ENCODE measurements around the gene NOP53. TPM values are rescaled to one million over a fixed set of nuclear protein-coding genes. Genes with fewer than 3 reads are reported as not detected.

The NOP53 gene
- total and polyA plus RNA-seq, 2 of the 13 experiments (the other 11 are each of a cell fraction or from before 2014, with no cell fraction given) = 53.9 to 141 TPM

DNA sequence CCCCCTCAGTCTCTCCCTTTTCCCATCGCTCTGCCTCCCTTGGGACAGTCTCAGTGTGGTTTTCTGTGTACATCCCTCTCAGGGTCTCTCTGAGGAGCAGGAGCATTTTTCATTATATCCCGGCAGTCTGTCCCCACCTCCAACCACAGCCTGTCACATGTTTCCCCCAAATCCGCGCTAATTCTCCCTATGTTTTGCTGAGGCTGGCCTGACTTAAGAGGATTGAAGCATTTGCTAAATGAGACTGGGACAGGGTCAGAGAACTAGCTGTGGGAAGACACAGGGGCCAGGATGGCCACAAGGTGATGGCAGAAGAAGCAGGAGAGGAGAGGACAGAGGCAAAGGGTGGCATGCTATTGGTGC, 53.5 kb downstream of the NOP53 start:
- no peak for ATAC-seq
- 32% methylated on average over 4 of the region's 4 CpGs for WGBS (ENCODE audit: low lambda C conversion rate)
- in situ Hi-C loops (cut with HindIII; ENCODE audit: extremely low pct_ligation_motif_present, low pct_unique_long_range_greater_than_20kb) = no loop called here

More for the DNA sequence above, 53.5 kb downstream of the NOP53 start:
- no peak overlapping the region for H3K4me3 ChIP-seq (replicated peaks in 1 of 3; ENCODE audit: insufficient read depth in 1 of 3, low read depth in 2 of 3, low read length in 3 of 3)
- DNase-seq (ENCODE audit: low spot score) (no peak), FAIRE-seq (no peak)
- no peak for TF ChIP-seq ZNF652 (CRISPR knock-in tag; IDR thresholded peaks at IDR 0.05; ENCODE audit: borderline replicate concordance, low read depth)
- TF ChIP-seq, protein P1, sequence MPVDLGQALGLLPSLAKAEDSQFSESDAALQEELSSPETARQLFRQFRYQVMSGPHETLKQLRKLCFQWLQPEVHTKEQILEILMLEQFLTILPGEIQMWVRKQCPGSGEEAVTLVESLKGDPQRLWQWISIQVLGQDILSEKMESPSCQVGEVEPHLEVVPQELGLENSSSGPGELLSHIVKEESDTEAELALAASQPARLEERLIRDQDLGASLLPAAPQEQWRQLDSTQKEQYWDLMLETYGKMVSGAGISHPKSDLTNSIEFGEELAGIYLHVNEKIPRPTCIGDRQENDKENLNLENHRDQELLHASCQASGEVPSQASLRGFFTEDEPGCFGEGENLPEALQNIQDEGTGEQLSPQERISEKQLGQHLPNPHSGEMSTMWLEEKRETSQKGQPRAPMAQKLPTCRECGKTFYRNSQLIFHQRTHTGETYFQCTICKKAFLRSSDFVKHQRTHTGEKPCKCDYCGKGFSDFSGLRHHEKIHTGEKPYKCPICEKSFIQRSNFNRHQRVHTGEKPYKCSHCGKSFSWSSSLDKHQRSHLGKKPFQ (CRISPR knock-in tag; IDR thresholded peaks at IDR 0.05; ENCODE audit: insufficient replicate concordance) = no peak
- TF ChIP-seq ZNF234 (CRISPR knock-in tag; conservative IDR thresholded peaks at IDR 0.05) = no peak
- no peak for TF ChIP-seq MZF1 (CRISPR knock-in tag; IDR thresholded peaks at IDR 0.05; ENCODE audit: borderline replicate concordance)
- TF ChIP-seq NFIB (CRISPR knock-in tag; IDR thresholded peaks at IDR 0.05; ENCODE audit: borderline replicate concordance) = no peak
- TF ChIP-seq, protein P2, sequence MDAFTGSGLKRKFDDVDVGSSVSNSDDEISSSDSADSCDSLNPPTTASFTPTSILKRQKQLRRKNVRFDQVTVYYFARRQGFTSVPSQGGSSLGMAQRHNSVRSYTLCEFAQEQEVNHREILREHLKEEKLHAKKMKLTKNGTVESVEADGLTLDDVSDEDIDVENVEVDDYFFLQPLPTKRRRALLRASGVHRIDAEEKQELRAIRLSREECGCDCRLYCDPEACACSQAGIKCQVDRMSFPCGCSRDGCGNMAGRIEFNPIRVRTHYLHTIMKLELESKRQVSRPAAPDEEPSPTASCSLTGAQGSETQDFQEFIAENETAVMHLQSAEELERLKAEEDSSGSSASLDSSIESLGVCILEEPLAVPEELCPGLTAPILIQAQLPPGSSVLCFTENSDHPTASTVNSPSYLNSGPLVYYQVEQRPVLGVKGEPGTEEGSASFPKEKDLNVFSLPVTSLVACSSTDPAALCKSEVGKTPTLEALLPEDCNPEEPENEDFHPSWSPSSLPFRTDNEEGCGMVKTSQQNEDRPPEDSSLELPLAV (CRISPR knock-in tag; conservative IDR thresholded peaks at IDR 0.05; ENCODE audit: low read depth) = no peak
- TF ChIP-seq, protein P3, sequence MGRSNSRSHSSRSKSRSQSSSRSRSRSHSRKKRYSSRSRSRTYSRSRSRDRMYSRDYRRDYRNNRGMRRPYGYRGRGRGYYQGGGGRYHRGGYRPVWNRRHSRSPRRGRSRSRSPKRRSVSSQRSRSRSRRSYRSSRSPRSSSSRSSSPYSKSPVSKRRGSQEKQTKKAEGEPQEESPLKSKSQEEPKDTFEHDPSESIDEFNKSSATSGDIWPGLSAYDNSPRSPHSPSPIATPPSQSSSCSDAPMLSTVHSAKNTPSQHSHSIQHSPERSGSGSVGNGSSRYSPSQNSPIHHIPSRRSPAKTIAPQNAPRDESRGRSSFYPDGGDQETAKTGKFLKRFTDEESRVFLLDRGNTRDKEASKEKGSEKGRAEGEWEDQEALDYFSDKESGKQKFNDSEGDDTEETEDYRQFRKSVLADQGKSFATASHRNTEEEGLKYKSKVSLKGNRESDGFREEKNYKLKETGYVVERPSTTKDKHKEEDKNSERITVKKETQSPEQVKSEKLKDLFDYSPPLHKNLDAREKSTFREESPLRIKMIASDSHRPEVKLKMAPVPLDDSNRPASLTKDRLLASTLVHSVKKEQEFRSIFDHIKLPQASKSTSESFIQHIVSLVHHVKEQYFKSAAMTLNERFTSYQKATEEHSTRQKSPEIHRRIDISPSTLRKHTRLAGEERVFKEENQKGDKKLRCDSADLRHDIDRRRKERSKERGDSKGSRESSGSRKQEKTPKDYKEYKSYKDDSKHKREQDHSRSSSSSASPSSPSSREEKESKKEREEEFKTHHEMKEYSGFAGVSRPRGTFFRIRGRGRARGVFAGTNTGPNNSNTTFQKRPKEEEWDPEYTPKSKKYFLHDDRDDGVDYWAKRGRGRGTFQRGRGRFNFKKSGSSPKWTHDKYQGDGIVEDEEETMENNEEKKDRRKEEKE (IDR thresholded peaks at IDR 0.05) = no peak
- no peak for TF ChIP-seq ZNF569 (CRISPR knock-in tag; IDR thresholded peaks at IDR 0.05; ENCODE audit: borderline replicate concordance)
- no peak overlapping the region for H2AFZ ChIP-seq (ENCODE audit: low read length)
- no peaks in the 10 kb centered on the region for H3K79me2 ChIP-seq (ENCODE audit: insufficient read depth, low read length)
- peaks cover 0 to 13% of the 10 kb centered on the region in 2 experiments; a peak in 2 of 5 replicates for H3K27me3 ChIP-seq (ENCODE audit: control insufficient read depth in 1 of 2, insufficient read depth in 2 of 2, low read length in 2 of 2)
- no peaks in the 10 kb centered on the region for H4K20me1 ChIP-seq (ENCODE audit: insufficient read depth, low read length)
- CTCF ChIA-PET (ENCODE audit: low intra/inter-chr PET ratio, low total read pairs) = no interaction called here
- H3K9me3 ChIP-seq (ENCODE audit: low read length) = no peaks in the 10 kb centered on the region
- no peaks in the 10 kb centered on the region for H3K36me3 ChIP-seq (replicated peaks in 1 of 2; ENCODE audit: control insufficient read depth in 1 of 2, insufficient read depth in 2 of 2, low read length in 2 of 2)
- H3K9ac ChIP-seq (ENCODE audit: insufficient read depth, low read depth, low read length) = no peak overlapping the region
- POLR2A ChIA-PET = no interaction called here
- H3K4me1 ChIP-seq (ENCODE audit: insufficient read depth, low read length) = no peaks in the 10 kb centered on the region
- no TSS peak for BruUV-seq (replicated peaks)
- intact Hi-C loops (cut with micrococcal nuclease; ENCODE audit: unreplicated experiment) = no loop called here
- no peak overlapping the region for H3K27ac ChIP-seq (ENCODE audit: extremely low read length, insufficient read depth, low read length)
- no peak overlapping the region for H3K4me2 ChIP-seq (ENCODE audit: low read depth, low read length)
